Kidney (tissue), 14 donors: ENCODE data around the gene KRTAP9-8. TPM values are rescaled to one million over a fixed set of nuclear protein-coding genes. Genes with fewer than 3 reads are reported as not detected.
A peak's percentile ranks its signal among the peaks of the same experiment; 100 is the strongest.
"Not testable (repeated sequence)": the region's sequence is repeated elsewhere in the genome, so short reads cannot be mapped to it uniquely, and the experiment has no call there.

Experiments
- DNase-seq, 5 donors: peaks; one replicate each; pipeline ENCODE4 v3.0.0-alpha.2; 2013 to 2020
- FAIRE-seq: peaks from 2 replicates; lab custom pipeline; 2012; peaks lifted over from hg19 to GRCh38; lab: Jason Lieb, UNC
- H3K27ac ChIP-seq, 2 donors: one replicate each; pipeline ENCODE4 v1.7.0; 2013; ENCODE audit warnings: low read depth in 2 of 2, low read length in 2 of 2, inconsistent platforms in 1 of 2
- H3K27me3 ChIP-seq: one replicate; pipeline ENCODE4 v1.7.1; 2013; ENCODE audit warnings: low read length, inconsistent platforms; ENCODE audit not compliant: control insufficient read depth, insufficient read depth
- H3K36me3 ChIP-seq, 3 donors: one replicate each; pipeline versions ENCODE4 v1.7.0 to v1.7.1; 2013; ENCODE audit warnings: low read length in 3 of 3, control low read depth in 1 of 3, inconsistent platforms in 1 of 3; ENCODE audit not compliant: insufficient read depth in 3 of 3, control insufficient read depth in 2 of 3
- H3K4me1 ChIP-seq, 3 donors: one replicate each; pipeline versions ENCODE4 v1.7.0 to v1.7.1; 2013; ENCODE audit warnings: low read length in 3 of 3, inconsistent platforms in 1 of 3, low read depth in 1 of 3; ENCODE audit not compliant: control insufficient read depth in 2 of 3, insufficient read depth in 2 of 3
- H3K4me3 ChIP-seq, 3 donors: one replicate each; pipeline versions ENCODE4 v1.7.0 to v1.8.1; 2013; ENCODE audit warnings: low read length in 3 of 3, control low read depth in 1 of 3, inconsistent platforms in 1 of 3
- H3K9ac ChIP-seq, 3 donors: one replicate each; pipeline versions ENCODE4 v1.7.0 to v1.7.1; 2013; ENCODE audit warnings: low read length in 3 of 3, control low read depth in 1 of 3, inconsistent platforms in 1 of 3
- H3K9me3 ChIP-seq, 3 donors: one replicate each; pipeline versions ENCODE4 v1.7.0 to v1.7.1; 2013; ENCODE audit warnings: low read length in 3 of 3, control low read depth in 1 of 3, inconsistent platforms in 1 of 3; ENCODE audit not compliant: control insufficient read depth in 2 of 3, insufficient read depth in 1 of 3
- intact Hi-C: fragments of 100-400 bp; cut with DNase I; formaldehyde crosslinking; loops from one replicate; pipeline ENCODE4 v1.11.1; 2022
- polyA plus RNA-seq: library from polyadenylated mRNA; stranded (reverse); fragments of 350-450 nt; fragmentation: Illumina TruSeq; extraction: RNeasy Lipid Tissue Mini Kit (QIAGEN cat#74804); gene quantifications from one replicate; pipeline ENCODE4 v1.2.3, GENCODE V29; 2014; ENCODE audit warnings: low read depth, low replicate concordance; ENCODE audit not compliant: insufficient read depth
- total RNA-seq: library from RNA; stranded (reverse); fragmentation: NEBNext Ultra II Directional; extraction: Animal tissue kit (Norgen Biotek cat#: 25700); gene quantifications from one replicate; pipeline ENCODE4 v1.2.1, GENCODE V29; 2021
- TF ChIP-seq, protein P1 (sequence below): IDR thresholded peaks from 3 replicates; pipeline ENCODE4 v1.5.1; 2012; ENCODE audit warnings: mild to moderate bottlenecking, moderate library complexity, borderline replicate concordance; ENCODE audit not compliant: insufficient read depth; ENCODE audit errors: extremely low read depth
- donor health status: control.
- donor health status: control.
- donor health status: control.
- donor health status: control.
- donor health status: control.
- donor health status: DM: yes; HTN: yes; CAD: no.
- donor health status: Normal renal cell carcinoma (clear cell type).

The KRTAP9-8 gene
- total and polyA plus RNA-seq, 2 donors from 2014 or later = not detected

DNA sequence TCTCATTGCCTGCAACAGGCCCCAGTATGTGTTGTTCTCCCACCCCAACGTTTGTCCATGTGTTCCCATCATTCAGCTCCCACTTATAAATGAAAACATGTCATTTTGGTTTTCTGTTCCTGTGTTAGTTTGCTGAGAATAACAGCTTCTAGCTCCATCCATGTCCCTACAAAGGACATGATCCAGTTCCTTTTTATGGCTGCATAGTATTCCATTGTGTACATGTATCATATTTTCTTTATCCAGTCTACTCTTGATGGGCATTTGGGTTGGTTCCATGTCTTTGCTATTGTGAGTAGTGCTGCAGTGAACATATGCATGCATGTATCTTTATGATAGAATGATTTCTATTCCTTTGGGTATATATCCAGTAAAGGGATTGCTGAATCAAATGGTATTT, 22.1 kb upstream of the KRTAP9-8 start:
- TF ChIP-seq, protein P1, sequence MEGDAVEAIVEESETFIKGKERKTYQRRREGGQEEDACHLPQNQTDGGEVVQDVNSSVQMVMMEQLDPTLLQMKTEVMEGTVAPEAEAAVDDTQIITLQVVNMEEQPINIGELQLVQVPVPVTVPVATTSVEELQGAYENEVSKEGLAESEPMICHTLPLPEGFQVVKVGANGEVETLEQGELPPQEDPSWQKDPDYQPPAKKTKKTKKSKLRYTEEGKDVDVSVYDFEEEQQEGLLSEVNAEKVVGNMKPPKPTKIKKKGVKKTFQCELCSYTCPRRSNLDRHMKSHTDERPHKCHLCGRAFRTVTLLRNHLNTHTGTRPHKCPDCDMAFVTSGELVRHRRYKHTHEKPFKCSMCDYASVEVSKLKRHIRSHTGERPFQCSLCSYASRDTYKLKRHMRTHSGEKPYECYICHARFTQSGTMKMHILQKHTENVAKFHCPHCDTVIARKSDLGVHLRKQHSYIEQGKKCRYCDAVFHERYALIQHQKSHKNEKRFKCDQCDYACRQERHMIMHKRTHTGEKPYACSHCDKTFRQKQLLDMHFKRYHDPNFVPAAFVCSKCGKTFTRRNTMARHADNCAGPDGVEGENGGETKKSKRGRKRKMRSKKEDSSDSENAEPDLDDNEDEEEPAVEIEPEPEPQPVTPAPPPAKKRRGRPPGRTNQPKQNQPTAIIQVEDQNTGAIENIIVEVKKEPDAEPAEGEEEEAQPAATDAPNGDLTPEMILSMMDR = no peak
- no peaks in the 10 kb centered on the region for H3K36me3 ChIP-seq
- no peak for DNase-seq
- no peak for FAIRE-seq
- no peaks in the 10 kb centered on the region for H3K27me3 ChIP-seq
- H3K4me3 ChIP-seq = no peak overlapping the region
- H3K4me1 ChIP-seq = no peaks in the 10 kb centered on the region
- H3K9me3 ChIP-seq = no peaks in the 10 kb centered on the region
- H3K27ac ChIP-seq = no peak overlapping the region
- intact Hi-C loops = no loop called here
- H3K9ac ChIP-seq = no peak overlapping the region

DNA sequence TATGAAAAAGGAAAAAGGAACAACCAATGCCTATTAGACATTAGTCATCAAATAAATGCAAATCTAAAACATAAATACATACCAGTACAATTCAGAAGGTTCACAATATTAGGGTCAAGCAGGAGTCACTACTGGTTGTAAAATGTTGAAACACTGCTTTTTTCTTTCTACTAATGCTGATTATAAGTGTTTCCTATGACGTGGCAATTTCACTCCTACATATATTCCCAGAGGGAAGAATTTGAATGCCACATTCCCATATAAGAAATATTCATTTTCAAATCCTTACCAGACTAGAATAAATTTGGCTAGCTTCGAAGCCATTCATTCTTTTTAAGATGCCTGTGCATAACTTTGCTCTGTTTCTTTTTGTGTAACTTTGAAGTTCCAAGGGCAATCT, 14.0 kb upstream of the KRTAP9-8 start:
- Histone ChIP-seq H3K36me3 (no peaks in the 10 kb centered on the region), H3K4me3 (no peak overlapping the region), H3K4me1 (no peaks in the 10 kb centered on the region), H3K27me3 (no peaks in the 10 kb centered on the region), H3K9me3 (no peaks in the 10 kb centered on the region), H3K9ac (no peak overlapping the region), H3K27ac (no peak overlapping the region)
- TF ChIP-seq, protein P1 = no peak
- DNase-seq = no peak
- FAIRE-seq = no peak
- intact Hi-C loops = no loop called here

DNA sequence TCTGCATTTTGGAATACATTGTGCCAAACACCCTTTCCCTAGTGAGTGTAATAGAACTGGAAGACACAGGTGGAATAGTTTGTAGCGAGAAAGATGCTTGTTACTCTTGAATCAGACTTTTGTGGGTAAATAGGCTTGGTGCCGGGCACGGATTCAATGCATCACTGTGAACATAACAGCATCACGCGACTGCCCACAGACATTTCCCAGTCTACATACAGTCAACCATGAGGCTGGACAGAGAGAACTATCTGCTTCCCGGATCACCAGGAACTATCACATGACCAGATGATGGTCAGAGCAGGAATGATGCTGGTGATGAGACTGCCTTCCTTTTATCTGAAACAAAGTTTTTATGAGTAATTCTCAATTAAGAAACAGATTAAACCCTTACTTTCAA, 11.7 kb upstream of the KRTAP9-8 start:
- Histone ChIP-seq H3K4me1 (no peaks in the 10 kb centered on the region), H3K36me3 (no peaks in the 10 kb centered on the region), H3K27me3 (no peaks in the 10 kb centered on the region), H3K27ac (no peak overlapping the region), H3K4me3 (no peak overlapping the region), H3K9me3 (no peaks in the 10 kb centered on the region), H3K9ac (no peak overlapping the region)
- intact Hi-C loops = no loop called here
- FAIRE-seq (no peak), DNase-seq (no peak)
- TF ChIP-seq, protein P1 = no peak

DNA sequence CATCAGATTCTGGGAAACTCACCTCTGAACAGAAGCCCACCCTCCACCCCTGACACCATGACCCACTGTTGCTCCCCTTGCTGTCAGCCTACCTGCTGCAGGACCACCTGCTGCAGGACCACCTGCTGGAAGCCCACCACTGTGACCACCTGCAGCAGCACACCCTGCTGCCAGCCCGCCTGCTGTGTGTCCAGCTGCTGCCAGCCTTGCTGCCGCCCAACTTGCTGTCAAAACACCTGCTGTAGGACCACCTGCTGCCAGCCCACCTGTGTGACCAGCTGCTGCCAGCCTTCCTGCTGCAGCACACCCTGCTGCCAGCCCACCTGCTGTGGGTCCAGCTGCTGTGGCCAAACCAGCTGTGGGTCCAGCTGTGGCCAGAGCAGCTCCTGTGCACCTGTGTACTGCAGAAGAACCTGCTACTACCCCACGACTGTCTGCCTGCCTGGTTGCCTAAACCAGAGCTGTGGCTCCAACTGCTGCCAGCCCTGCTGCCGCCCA, 11.2 kb upstream of the KRTAP9-8 start, which contains the start of gene KRTAP9-2:
Gene KRTAP9-2 (plus strand): TSS at position 51 of the 498 bp plus-strand sequence. CDS start 7 bp downstream, at position 58.
- H3K36me3 ChIP-seq, H3K27me3 ChIP-seq, FAIRE-seq, H3K9ac ChIP-seq, H3K4me1 ChIP-seq, H3K27ac ChIP-seq, intact Hi-C loops, H3K9me3 ChIP-seq, H3K4me3 ChIP-seq: not testable (repeated sequence)
- DNase-seq = peak in 1 of 5 donors; percentile 53
